ENCODE results near the gene TMEM108.

TMEM108 gene

DNA sequence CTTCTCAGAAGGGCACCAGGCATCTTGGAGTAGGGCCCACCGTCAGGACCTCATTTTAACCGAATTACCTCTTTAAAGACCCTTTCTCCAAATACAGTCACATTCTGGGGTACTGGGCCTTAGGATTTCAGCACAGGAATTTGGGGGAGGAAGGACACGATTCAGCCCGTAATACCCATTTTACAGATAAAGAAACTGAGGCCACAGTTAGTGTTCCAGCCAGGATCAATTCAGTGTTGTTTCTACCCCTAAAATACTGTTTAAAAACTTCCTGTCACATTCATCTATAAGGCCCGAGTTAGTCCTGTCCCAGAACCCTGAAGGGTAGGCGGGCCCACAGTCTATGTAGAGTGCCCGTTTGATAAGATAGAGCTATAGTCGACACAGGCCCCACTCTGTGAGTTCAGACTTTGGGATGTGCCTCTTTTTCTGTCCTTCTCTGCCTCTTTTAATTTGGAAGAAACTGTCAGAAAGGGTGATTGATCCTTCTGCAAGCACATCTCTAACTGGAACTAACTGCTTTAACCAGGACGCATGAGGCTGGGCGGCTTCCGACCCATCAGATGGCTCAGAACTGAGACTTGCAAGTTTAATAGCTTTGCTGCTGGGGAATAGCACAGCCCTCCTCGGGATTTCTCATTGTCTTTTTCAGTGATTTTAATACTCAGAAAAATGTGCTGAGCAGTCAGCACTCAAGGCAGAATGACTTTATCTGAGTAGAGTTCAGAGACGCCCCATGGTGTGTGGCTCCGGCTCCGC is 381.1 kb downstream of the TMEM108 start:
- DNase-seq (ENCODE audit: low read depth in 2 of 2): no peak

DNA sequence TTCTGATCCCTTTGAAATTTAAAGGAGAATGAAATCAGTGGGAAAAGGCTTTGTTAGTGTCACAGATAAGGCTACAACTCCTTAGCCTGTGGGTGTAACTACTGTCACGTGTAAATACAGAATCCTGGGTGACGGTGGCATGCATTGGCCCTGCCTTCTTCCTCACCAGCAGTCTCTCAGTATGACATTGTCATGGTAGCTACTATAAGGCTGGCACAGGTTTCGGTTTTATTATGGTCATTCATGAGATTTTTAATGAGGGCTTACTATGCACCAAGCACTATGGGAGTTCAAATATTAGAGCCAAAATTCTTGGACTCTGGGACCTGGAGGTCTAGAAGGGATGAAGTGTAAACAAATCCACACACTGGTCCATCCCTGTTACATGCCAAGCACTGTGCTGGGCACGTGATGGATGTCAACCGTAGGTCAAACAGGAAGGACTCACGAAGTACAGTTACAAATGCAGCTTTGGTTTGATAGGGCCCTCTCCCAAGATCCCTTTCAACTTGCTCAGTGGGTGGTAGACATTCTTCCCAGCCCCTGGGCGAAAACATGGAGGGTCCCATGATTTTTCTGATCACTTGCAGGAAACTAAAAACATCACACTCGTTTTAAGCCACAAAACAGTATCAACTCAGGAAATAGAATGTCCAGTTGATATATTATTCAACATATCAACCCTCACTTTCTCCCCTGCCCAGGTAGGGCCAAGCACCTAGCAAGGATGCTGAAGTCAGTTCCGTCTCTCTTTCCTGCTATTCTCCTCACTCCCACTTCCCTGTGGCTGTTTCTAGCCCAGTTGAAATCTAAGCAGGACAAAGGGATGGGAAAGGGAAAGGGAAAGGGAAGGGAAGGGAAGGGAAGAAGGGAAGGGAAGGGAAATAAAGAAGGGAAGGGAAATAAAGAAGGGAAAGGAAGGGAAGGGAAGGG is 387.0 kb downstream of the TMEM108 start:
- DNase-seq (ENCODE audit: low read depth in 2 of 2): no peak

- DNase-seq (ENCODE audit: low read depth in 2 of 2): no peak
These were observed 387.7 kb downstream of the TMEM108 start for GRCh38 chr3:133425898-133426297.

DNA sequence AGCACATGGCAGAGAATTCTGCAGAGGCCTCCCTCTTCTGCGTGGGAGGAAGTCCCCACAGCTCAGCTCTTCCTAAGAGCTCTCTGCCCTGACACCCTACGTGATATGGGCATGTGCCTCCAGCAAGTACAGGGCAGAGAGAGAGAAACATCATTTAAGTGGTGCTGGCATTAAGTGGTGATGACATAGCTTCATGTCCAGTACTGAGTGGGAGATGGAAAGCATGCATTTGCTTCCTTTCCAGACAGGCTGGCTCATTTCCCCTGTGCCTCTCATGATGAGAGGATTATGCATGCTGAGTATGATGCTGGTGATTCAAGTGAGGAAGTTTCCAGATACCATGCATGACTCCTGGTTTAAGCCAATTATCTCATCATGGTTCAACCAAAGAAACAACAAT is 388.5 kb downstream of the TMEM108 start:
- no peak for DNase-seq (ENCODE audit: low read depth in 2 of 2)

DNA sequence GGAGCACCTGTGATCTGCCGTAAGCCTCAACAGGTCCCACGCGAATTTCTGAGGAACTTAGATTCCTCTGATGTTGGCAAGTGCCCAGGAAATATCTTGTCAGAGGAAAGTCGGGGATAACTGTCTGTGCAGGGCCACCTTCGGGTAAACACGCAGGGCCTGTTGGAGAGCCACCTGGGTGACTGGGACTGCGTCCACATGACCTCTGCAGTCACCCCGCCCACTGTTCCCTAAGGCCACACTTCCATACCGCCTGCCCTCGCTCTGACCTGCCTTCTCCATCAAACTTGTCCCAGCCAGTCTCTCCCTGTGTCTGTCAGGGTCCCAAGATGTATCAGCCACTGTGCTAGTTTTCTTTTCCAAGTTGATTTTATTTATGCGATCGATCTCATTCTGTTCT is 390.4 kb downstream of the TMEM108 start:
- no peak for DNase-seq (ENCODE audit: low read depth in 2 of 2)

GRCh38 chr3:133429063-133429462 is 390.9 kb downstream of the TMEM108 start:
- no peak for DNase-seq (ENCODE audit: low read depth in 2 of 2)

- no peak for DNase-seq (ENCODE audit: low read depth in 2 of 2)
These were observed 401.4 kb downstream of the TMEM108 start for GRCh38 chr3:133439563-133439962.

DNA sequence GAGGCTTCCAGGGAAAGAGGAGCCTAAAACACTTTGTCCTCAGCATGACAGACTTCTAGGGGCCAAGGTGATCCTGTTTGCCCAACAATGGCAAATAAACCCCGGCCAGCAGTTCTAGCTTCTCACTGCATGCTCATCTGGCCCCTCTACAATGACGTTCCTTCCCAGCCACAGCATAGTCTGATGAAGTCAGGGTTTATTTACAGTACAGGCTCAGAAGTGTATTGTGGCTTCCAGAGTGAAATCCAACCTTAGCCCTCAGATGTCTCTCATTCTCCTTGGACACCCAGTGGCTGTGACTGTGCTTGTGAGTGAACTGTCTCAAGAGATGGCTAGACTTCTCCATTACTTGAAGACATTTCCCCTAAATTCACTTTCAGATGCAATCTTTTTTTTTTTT is 402.5 kb downstream of the TMEM108 start:
- DNase-seq (ENCODE audit: low read depth in 2 of 2): no peak

DNA sequence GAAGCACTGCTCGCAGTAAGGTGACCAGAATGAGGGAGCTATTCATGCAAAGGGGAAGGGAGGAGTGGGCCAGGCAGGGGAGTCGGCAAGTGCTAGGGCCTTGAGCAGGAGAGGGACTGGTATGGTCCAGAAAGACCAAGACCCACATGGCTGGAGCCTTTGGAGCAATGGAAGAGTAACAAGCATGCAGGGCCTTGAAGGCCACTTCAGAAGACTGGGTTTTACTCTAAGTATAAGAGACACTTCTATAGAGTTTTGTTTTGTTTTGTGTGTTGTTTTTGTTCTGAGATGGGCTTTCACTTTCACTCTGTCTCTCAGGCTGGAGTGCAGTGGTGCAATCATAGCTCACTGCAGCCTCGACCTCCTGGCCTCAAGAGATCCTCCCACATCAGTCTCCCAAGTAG is 403.7 kb downstream of the TMEM108 start:
- DNase-seq (ENCODE audit: low read depth in 2 of 2): no peak

- no peak for DNase-seq (ENCODE audit: low read depth in 2 of 2)
These were observed 404.3 kb downstream of the TMEM108 start for GRCh38 chr3:133442518-133442917.

- no peak for DNase-seq (ENCODE audit: low read depth in 2 of 2)
These were observed 405.6 kb downstream of the TMEM108 start for GRCh38 chr3:133443649-133444422.

DNA sequence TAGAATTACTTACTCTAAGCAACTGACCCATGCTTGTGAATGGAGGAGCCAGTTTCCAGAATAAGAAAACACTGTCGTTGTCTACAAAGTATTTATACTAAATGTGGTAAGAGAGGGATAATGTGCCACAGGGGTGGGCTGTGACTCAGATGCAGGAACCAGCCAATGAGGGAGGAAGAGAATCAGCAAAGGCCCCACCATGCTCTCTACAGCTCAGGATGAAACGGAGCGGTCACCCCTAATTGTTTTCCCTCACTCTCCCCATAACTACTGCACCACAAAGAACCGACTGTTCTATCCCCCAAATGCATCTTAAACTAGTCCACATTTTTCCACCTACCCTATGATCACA is 406.2 kb downstream of the TMEM108 start:
- no peak for DNase-seq (ENCODE audit: low read depth in 2 of 2)

DNA sequence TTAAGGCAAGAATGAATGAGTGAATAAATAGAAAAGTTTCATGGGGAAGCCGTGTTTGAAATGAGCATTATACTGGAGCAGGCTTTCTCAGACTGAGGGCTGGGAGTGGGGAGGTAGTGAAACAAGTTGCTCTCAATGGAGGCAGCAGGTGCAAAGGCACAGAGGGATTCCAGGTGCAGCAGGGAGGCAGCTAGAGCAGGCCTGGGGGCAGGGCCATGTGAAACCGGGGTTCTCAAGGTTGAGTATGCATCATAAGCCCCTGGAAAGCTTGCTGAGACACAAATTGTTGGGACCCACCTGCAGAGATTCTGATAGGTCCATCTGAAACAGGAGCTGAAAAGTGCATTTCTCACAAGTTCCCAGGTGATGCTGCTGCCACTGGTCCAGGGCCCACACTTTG is 406.9 kb downstream of the TMEM108 start:
- no peak for DNase-seq (ENCODE audit: low read depth in 2 of 2)
